ENCODE measurements around the gene ADAMTS17.

The ADAMTS17 gene

GRCh38 chr15:100330629-100331215 is 11.1 kb downstream of the ADAMTS17 start:
- no peak overlapping the region for H3K4me3 ChIP-seq (ENCODE audit: low read depth, low read length)
- H3K9ac ChIP-seq (ENCODE audit: low read depth, low read length) = no peak overlapping the region
- no peaks in the 10 kb centered on the region for H3K36me3 ChIP-seq (ENCODE audit: control insufficient read depth, insufficient read depth, low read length)
- H3K4me1 ChIP-seq (ENCODE audit: control insufficient read depth, insufficient read depth, low read length) = no peaks in the 10 kb centered on the region
- no peaks in the 10 kb centered on the region for H3K9me3 ChIP-seq (ENCODE audit: control insufficient read depth, insufficient read depth, low read length)
- H3K27me3 ChIP-seq (ENCODE audit: control insufficient read depth, insufficient read depth, low read length) = no peaks in the 10 kb centered on the region

- Histone ChIP-seq H3K4me1 (ENCODE audit: control insufficient read depth, insufficient read depth, low read length) (no peaks in the 10 kb centered on the region), H3K36me3 (ENCODE audit: control insufficient read depth, insufficient read depth, low read length) (no peaks in the 10 kb centered on the region), H3K4me3 (ENCODE audit: low read depth, low read length) (no peak overlapping the region), H3K9me3 (ENCODE audit: control insufficient read depth, insufficient read depth, low read length) (no peaks in the 10 kb centered on the region), H3K27me3 (ENCODE audit: control insufficient read depth, insufficient read depth, low read length) (no peaks in the 10 kb centered on the region), H3K9ac (ENCODE audit: low read depth, low read length) (no peak overlapping the region)
Observed at GRCh38 chr15:100330221-100330620, 11.6 kb downstream of the ADAMTS17 start.

- no peak overlapping the region for H3K9ac ChIP-seq (ENCODE audit: low read depth, low read length)
Observed at GRCh38 chr15:100328796-100329195, 13.0 kb downstream of the ADAMTS17 start.

GRCh38 chr15:100318880-100319279 is 22.9 kb downstream of the ADAMTS17 start:
- Histone ChIP-seq H3K4me3 (ENCODE audit: low read depth, low read length) (no peak overlapping the region), H3K9me3 (ENCODE audit: control insufficient read depth, insufficient read depth, low read length) (no peaks in the 10 kb centered on the region), H3K27me3 (ENCODE audit: control insufficient read depth, insufficient read depth, low read length) (no peaks in the 10 kb centered on the region), H3K36me3 (ENCODE audit: control insufficient read depth, insufficient read depth, low read length) (no peaks in the 10 kb centered on the region), H3K4me1 (ENCODE audit: control insufficient read depth, insufficient read depth, low read length) (no peaks in the 10 kb centered on the region), H3K9ac (ENCODE audit: low read depth, low read length) (no peak overlapping the region)

More at GRCh38 chr15:100328796-100329195, 13.0 kb downstream of the ADAMTS17 start:
- Histone ChIP-seq H3K4me3 (ENCODE audit: low read depth, low read length) (no peak overlapping the region), H3K36me3 (ENCODE audit: control insufficient read depth, insufficient read depth, low read length) (no peaks in the 10 kb centered on the region), H3K4me1 (ENCODE audit: control insufficient read depth, insufficient read depth, low read length) (no peaks in the 10 kb centered on the region), H3K9me3 (ENCODE audit: control insufficient read depth, insufficient read depth, low read length) (no peaks in the 10 kb centered on the region), H3K27me3 (ENCODE audit: control insufficient read depth, insufficient read depth, low read length) (no peaks in the 10 kb centered on the region)

GRCh38 chr15:100314809-100315400 is 26.9 kb downstream of the ADAMTS17 start:
- Histone ChIP-seq H3K4me3 (ENCODE audit: low read depth, low read length) (no peak overlapping the region), H3K36me3 (ENCODE audit: control insufficient read depth, insufficient read depth, low read length) (no peaks in the 10 kb centered on the region), H3K9ac (ENCODE audit: low read depth, low read length) (no peak overlapping the region), H3K9me3 (ENCODE audit: control insufficient read depth, insufficient read depth, low read length) (no peaks in the 10 kb centered on the region), H3K4me1 (ENCODE audit: control insufficient read depth, insufficient read depth, low read length) (no peaks in the 10 kb centered on the region), H3K27me3 (ENCODE audit: control insufficient read depth, insufficient read depth, low read length) (no peaks in the 10 kb centered on the region)

- Histone ChIP-seq H3K36me3 (ENCODE audit: control insufficient read depth, insufficient read depth, low read length) (no peaks in the 10 kb centered on the region), H3K4me3 (ENCODE audit: low read depth, low read length) (no peak overlapping the region), H3K27me3 (ENCODE audit: control insufficient read depth, insufficient read depth, low read length) (no peaks in the 10 kb centered on the region), H3K4me1 (ENCODE audit: control insufficient read depth, insufficient read depth, low read length) (no peaks in the 10 kb centered on the region), H3K9ac (ENCODE audit: low read depth, low read length) (no peak overlapping the region), H3K9me3 (ENCODE audit: control insufficient read depth, insufficient read depth, low read length) (no peaks in the 10 kb centered on the region)
Observed at GRCh38 chr15:100311833-100312476, 29.8 kb downstream of the ADAMTS17 start.

- Histone ChIP-seq H3K4me1 (ENCODE audit: control insufficient read depth, insufficient read depth, low read length) (no peaks in the 10 kb centered on the region), H3K9me3 (ENCODE audit: control insufficient read depth, insufficient read depth, low read length) (no peaks in the 10 kb centered on the region), H3K9ac (ENCODE audit: low read depth, low read length) (no peak overlapping the region), H3K36me3 (ENCODE audit: control insufficient read depth, insufficient read depth, low read length) (no peaks in the 10 kb centered on the region), H3K4me3 (ENCODE audit: low read depth, low read length) (no peak overlapping the region), H3K27me3 (ENCODE audit: control insufficient read depth, insufficient read depth, low read length) (no peaks in the 10 kb centered on the region)
Observed at GRCh38 chr15:100311154-100311625, 30.6 kb downstream of the ADAMTS17 start.

- H3K36me3 ChIP-seq (ENCODE audit: control insufficient read depth, insufficient read depth, low read length) = no peaks in the 10 kb centered on the region
- H3K27me3 ChIP-seq (ENCODE audit: control insufficient read depth, insufficient read depth, low read length) = no peaks in the 10 kb centered on the region
- H3K9me3 ChIP-seq (ENCODE audit: control insufficient read depth, insufficient read depth, low read length) = no peaks in the 10 kb centered on the region
- H3K9ac ChIP-seq (ENCODE audit: low read depth, low read length) = no peak overlapping the region
- no peak overlapping the region for H3K4me3 ChIP-seq (ENCODE audit: low read depth, low read length)
- no peaks in the 10 kb centered on the region for H3K4me1 ChIP-seq (ENCODE audit: control insufficient read depth, insufficient read depth, low read length)
Observed at GRCh38 chr15:100310513-100311153, 31.1 kb downstream of the ADAMTS17 start.

- H3K9ac ChIP-seq (ENCODE audit: low read depth, low read length) = no peak overlapping the region
- H3K4me3 ChIP-seq (ENCODE audit: low read depth, low read length) = no peak overlapping the region
Observed at GRCh38 chr15:100310041-100310405, 31.8 kb downstream of the ADAMTS17 start.

GRCh38 chr15:100309109-100310040 is 32.4 kb downstream of the ADAMTS17 start:
- Histone ChIP-seq H3K9ac (ENCODE audit: low read depth, low read length) (no peak overlapping the region), H3K36me3 (ENCODE audit: control insufficient read depth, insufficient read depth, low read length) (no peaks in the 10 kb centered on the region)

More at GRCh38 chr15:100310041-100310405, 31.8 kb downstream of the ADAMTS17 start:
- Histone ChIP-seq H3K4me1 (ENCODE audit: control insufficient read depth, insufficient read depth, low read length) (no peaks in the 10 kb centered on the region), H3K9me3 (ENCODE audit: control insufficient read depth, insufficient read depth, low read length) (no peaks in the 10 kb centered on the region), H3K36me3 (ENCODE audit: control insufficient read depth, insufficient read depth, low read length) (no peaks in the 10 kb centered on the region), H3K27me3 (ENCODE audit: control insufficient read depth, insufficient read depth, low read length) (no peaks in the 10 kb centered on the region)

GRCh38 chr15:100308608-100309007 is 33.2 kb downstream of the ADAMTS17 start:
- H3K9ac ChIP-seq (ENCODE audit: low read depth, low read length) = no peak overlapping the region
- no peak overlapping the region for H3K4me3 ChIP-seq (ENCODE audit: low read depth, low read length)
- no peaks in the 10 kb centered on the region for H3K36me3 ChIP-seq (ENCODE audit: control insufficient read depth, insufficient read depth, low read length)
- no peaks in the 10 kb centered on the region for H3K9me3 ChIP-seq (ENCODE audit: control insufficient read depth, insufficient read depth, low read length)
- H3K4me1 ChIP-seq (ENCODE audit: control insufficient read depth, insufficient read depth, low read length) = no peaks in the 10 kb centered on the region
- no peaks in the 10 kb centered on the region for H3K27me3 ChIP-seq (ENCODE audit: control insufficient read depth, insufficient read depth, low read length)

More at GRCh38 chr15:100309109-100310040, 32.4 kb downstream of the ADAMTS17 start:
- Histone ChIP-seq H3K27me3 (ENCODE audit: control insufficient read depth, insufficient read depth, low read length) (no peaks in the 10 kb centered on the region), H3K4me3 (ENCODE audit: low read depth, low read length) (no peak overlapping the region), H3K4me1 (ENCODE audit: control insufficient read depth, insufficient read depth, low read length) (no peaks in the 10 kb centered on the region), H3K9me3 (ENCODE audit: control insufficient read depth, insufficient read depth, low read length) (no peaks in the 10 kb centered on the region)
